WERI-Rb-1 (cell line): Measurements from ENCODE around the gene ASB6.

ENCODE experiments used
- DNase-seq: peaks from one replicate; pipeline ENCODE4 v3.0.0-alpha.2; 2020
- H3K27ac ChIP-seq: fragments of 250-450 bp; sonication (Bioruptor Pico); 2 replicates; pipeline ENCODE4 v1.5.1; 2020; ENCODE audit warnings: mild to moderate bottlenecking, moderate library complexity
- H3K27me3 ChIP-seq: fragments of 250-450 bp; sonication (Bioruptor Pico); 2 replicates; pipeline ENCODE4 v1.5.1; 2021; ENCODE audit warnings: mild to moderate bottlenecking, low read depth, moderate library complexity; ENCODE audit not compliant: insufficient read depth, severe bottlenecking
- H3K36me3 ChIP-seq: fragments of 250-450 bp; sonication (Bioruptor Pico); 2 replicates; pipeline ENCODE4 v1.5.1; 2020; ENCODE audit warnings: mild to moderate bottlenecking, moderate library complexity
- H3K4me3 ChIP-seq: 2 replicates; pipeline ENCODE4 v1.5.1; 2011; ENCODE audit warnings: low read depth, mild to moderate bottlenecking, control low read depth, low read length
- H3K9me3 ChIP-seq: fragments of 250-450 bp; sonication (Bioruptor Pico); 2 replicates; pipeline ENCODE4 v1.5.1; 2021; ENCODE audit warnings: mild to moderate bottlenecking, moderate library complexity; ENCODE audit not compliant: severe bottlenecking
- CTCF ChIP-seq: IDR thresholded peaks from 2 replicates; pipeline ENCODE4 v1.5.1; 2011; ENCODE audit warnings: low read depth, mild to moderate bottlenecking, control low read depth, inconsistent platforms, low read length

The ASB6 gene

GRCh38 chr9:129646654-129647053 lies 4.7 kb upstream of the ASB6 start:
- H3K4me3 ChIP-seq: no peak overlapping the region
- H3K9me3 ChIP-seq: no peaks in the 10 kb centered on the region
- no peaks in the 10 kb centered on the region for H3K27me3 ChIP-seq
- no peak for TF ChIP-seq CTCF
- no peaks in the 10 kb centered on the region; the same call in 1 of the 2 replicates for H3K36me3 ChIP-seq
- no peak for DNase-seq
- H3K27ac ChIP-seq: no peak overlapping the region

- TF ChIP-seq CTCF: no peak
- Histone ChIP-seq H3K4me3 (no peak overlapping the region), H3K36me3 (no peaks in the 10 kb centered on the region; the same call in 1 of the 2 replicates), H3K9me3 (no peaks in the 10 kb centered on the region), H3K27ac (no peak overlapping the region), H3K27me3 (no peaks in the 10 kb centered on the region)
- DNase-seq: no peak
Measured at GRCh38 chr9:129646252-129646651, 4.3 kb upstream of the ASB6 start.

GRCh38 chr9:129644902-129645301 lies 3.0 kb upstream of the ASB6 start:
- DNase-seq: no peak
- no peaks in the 10 kb centered on the region for H3K9me3 ChIP-seq
- H3K27ac ChIP-seq: no peak overlapping the region
- no peaks in the 10 kb centered on the region; the same call in 1 of the 2 replicates for H3K36me3 ChIP-seq
- TF ChIP-seq CTCF: no peak
- no peaks in the 10 kb centered on the region for H3K27me3 ChIP-seq
- no peak overlapping the region for H3K4me3 ChIP-seq

GRCh38 chr9:129644365-129644764 lies 2.4 kb upstream of the ASB6 start:
- no peak for DNase-seq
- Histone ChIP-seq H3K4me3 (no peak overlapping the region), H3K27me3 (no peaks in the 10 kb centered on the region), H3K36me3 (peaks cover 4% of the 10 kb centered on the region), H3K27ac (no peak overlapping the region), H3K9me3 (no peaks in the 10 kb centered on the region)
- no peak for TF ChIP-seq CTCF

- H3K4me3 ChIP-seq: no peak overlapping the region
- H3K9me3 ChIP-seq: no peaks in the 10 kb centered on the region
- no peak overlapping the region for H3K27ac ChIP-seq
- no peaks in the 10 kb centered on the region for H3K27me3 ChIP-seq
- H3K36me3 ChIP-seq: peaks cover 10% of the 10 kb centered on the region
- TF ChIP-seq CTCF: no peak
- DNase-seq: no peak
Measured at GRCh38 chr9:129643706-129644105, 1.8 kb upstream of the ASB6 start.
